SK-N-SH (cell line): Measurements from ENCODE around the gene PRTFDC1. TPM values are rescaled to one million over a fixed set of nuclear protein-coding genes. Genes with fewer than 3 reads are reported as not detected.

Experiments
- CTCF ChIA-PET: fragments of 300-600, 350-600 bp; formaldehyde crosslinking; extraction: SDS; loops from one replicate; lab custom pipeline; 2021; lab: Yijun Ruan, JAX
- POLR2A ChIA-PET: fragments of 350-600 bp; sonication (Branson Sonifier 250); formaldehyde crosslinking; extraction: SDS; loops from one replicate; lab custom pipeline; 2020; ENCODE audit warnings: antibody characterized with exemption, inconsistent platforms; lab: Yijun Ruan, JAX
- DNase-seq: peaks from one replicate; pipeline ENCODE4 v3.0.0; 2012
- H2AFZ ChIP-seq: fragments of 200-600 bp; sonication (generic); 2 replicates; pipeline ENCODE4 v1.8.1; 2016; ENCODE audit warnings: antibody characterized with exemption, mild to moderate bottlenecking, low read depth
- H3F3A ChIP-seq: fragments of 200-600 bp; sonication (generic); replicated peaks from 2 replicates; pipeline ENCODE3; 2016; ENCODE audit warnings: antibody characterized with exemption, mild to moderate bottlenecking; ENCODE audit not compliant: insufficient read depth
- H3K27ac ChIP-seq, 2 experiments: fragments of 200-500 bp in 1 of 2; fragments of 200-600 bp in 1 of 2; sonication (Bioruptor generic) in 1 of 2; sonication (generic), shearing (Covaris generic) in 1 of 2; 2 replicates each; pipeline versions ENCODE4 v1.5.1 to v1.6.1; 2014 to 2016; ENCODE audit warnings: low read depth in 2 of 2, inconsistent platforms in 1 of 2, low read length in 1 of 2, mild to moderate bottlenecking in 1 of 2, mixed read lengths in 1 of 2
- H3K27me3 ChIP-seq: fragments of 200-600 bp; sonication (generic), shearing (Covaris generic); 2 replicates; pipeline ENCODE4 v1.6.1; 2016; ENCODE audit warnings: mixed run types; ENCODE audit not compliant: insufficient read depth
- H3K36me3 ChIP-seq, 2 experiments: fragments of 200-500 bp in 1 of 2; fragments of 200-600 bp in 1 of 2; sonication (Bioruptor generic) in 1 of 2; sonication (generic) in 1 of 2; replicated peaks in 1 of 2; 2 replicates each; pipeline versions ENCODE3 to v1.5.1; 2014 to 2016; ENCODE audit warnings: low read length in 1 of 2, mild to moderate bottlenecking in 1 of 2; ENCODE audit not compliant: insufficient read depth in 2 of 2, control insufficient read depth in 1 of 2
- H3K4me1 ChIP-seq, 2 experiments: fragments of 200-500 bp in 1 of 2; fragments of 200-600 bp in 1 of 2; sonication (Bioruptor generic) in 1 of 2; sonication (generic), shearing (Covaris generic) in 1 of 2; 2 replicates each; pipeline versions ENCODE4 v1.5.1 to v1.6.1; 2014 to 2016; ENCODE audit warnings: low read depth in 1 of 2, low read length in 1 of 2, mixed run types in 1 of 2; ENCODE audit not compliant: insufficient read depth in 2 of 2, control insufficient read depth in 1 of 2
- H3K4me2 ChIP-seq: fragments of 200-600 bp; sonication (generic), shearing (Covaris generic); 2 replicates; pipeline ENCODE4 v1.6.1; 2017; ENCODE audit warnings: mixed run types
- H3K4me3 ChIP-seq, 2 experiments: fragments of 200-500 bp in 1 of 2; fragments of 200-600 bp in 1 of 2; sonication (Bioruptor generic) in 1 of 2; sonication (generic), shearing (Covaris generic) in 1 of 2; 2 replicates each; pipeline versions ENCODE4 v1.5.1 to v1.8.1; 2014 to 2016; ENCODE audit warnings: low read depth in 2 of 2, inconsistent platforms in 1 of 2, low read length in 1 of 2, mild to moderate bottlenecking in 1 of 2, mixed read lengths in 1 of 2, moderate library complexity in 1 of 2
- H3K79me2 ChIP-seq: fragments of 200-600 bp; sonication (generic); 2 replicates; pipeline ENCODE4 v1.8.1; 2017; ENCODE audit warnings: mild to moderate bottlenecking; ENCODE audit not compliant: insufficient read depth
- H3K9ac ChIP-seq: fragments of 200-600 bp; sonication (generic); 2 replicates; pipeline ENCODE4 v1.6.1; 2017; ENCODE audit warnings: mixed run types
- H3K9me2 ChIP-seq: fragments of 200-600 bp; sonication (generic); 2 replicates; pipeline ENCODE4 v1.6.1; 2017; ENCODE audit warnings: mixed run types
- H3K9me3 ChIP-seq: fragments of 200-600 bp; sonication (generic); 2 replicates; pipeline ENCODE4 v1.6.1; 2017; ENCODE audit warnings: mixed run types, mild to moderate bottlenecking, moderate library complexity
- H4K20me1 ChIP-seq: fragments of 200-600 bp; sonication (generic); 2 replicates; pipeline ENCODE4 v1.6.1; 2017; ENCODE audit warnings: mild to moderate bottlenecking, mixed run types; ENCODE audit not compliant: insufficient read depth
- ELF1 ChIP-seq: IDR thresholded peaks from 2 replicates; pipeline ENCODE4 v1.4.0; 2012
- EP300 ChIP-seq, 2 experiments: IDR thresholded peaks; 2 replicates each; pipeline versions ENCODE4 v1.4.0 to v1.6.1; 2012; ENCODE audit warnings: borderline replicate concordance in 1 of 2, low read depth in 1 of 2, low read length in 1 of 2
- EZH2phosphoT487 ChIP-seq: fragments of 200-600 bp; sonication (generic); IDR thresholded peaks from 2 replicates; pipeline ENCODE4 v1.6.1; 2017; ENCODE audit warnings: low read depth, mixed run types, mild to moderate bottlenecking, antibody characterized with exemption, moderate library complexity, borderline replicate concordance
- FOSL2 ChIP-seq: IDR thresholded peaks from 2 replicates; pipeline ENCODE4 v1.4.0; 2012; ENCODE audit warnings: low read depth, mild to moderate bottlenecking, moderate library complexity, borderline replicate concordance
- FOXJ3 ChIP-seq: sonication (generic); formaldehyde crosslinking; IDR thresholded peaks from 2 replicates; pipeline ENCODE4 v1.5.1; 2020; ENCODE audit warnings: mild to moderate bottlenecking, missing genetic modification reagents
- FOXM1 ChIP-seq: IDR thresholded peaks from 2 replicates; pipeline ENCODE4 v1.4.0; 2012; ENCODE audit warnings: low read depth, mild to moderate bottlenecking
- GABPA ChIP-seq: IDR thresholded peaks from 2 replicates; pipeline ENCODE4 v1.4.0; 2012; ENCODE audit warnings: low read depth, mild to moderate bottlenecking
- MAX ChIP-seq: IDR thresholded peaks from 2 replicates; pipeline ENCODE4 v1.4.0; 2012; ENCODE audit warnings: low read depth
- MEF2A ChIP-seq: IDR thresholded peaks from 2 replicates; pipeline ENCODE4 v1.4.0; 2012; ENCODE audit warnings: low read depth, borderline replicate concordance
- MXI1 ChIP-seq: IDR thresholded peaks from 2 replicates; pipeline ENCODE4 v1.6.1; 2012; ENCODE audit warnings: mild to moderate bottlenecking, low read depth, low read length, improper control_type of control experiment
- NFIC ChIP-seq: IDR thresholded peaks from 2 replicates; pipeline ENCODE4 v1.4.0; 2012; ENCODE audit warnings: borderline replicate concordance
- NRF1 ChIP-seq: IDR thresholded peaks from 2 replicates; pipeline ENCODE4 v1.6.1; 2012; ENCODE audit warnings: low read depth, mild to moderate bottlenecking, low read length
- PBX3 ChIP-seq: IDR thresholded peaks from 2 replicates; pipeline ENCODE4; 2012
- POLR2AphosphoS5 ChIP-seq: IDR thresholded peaks from 2 replicates; pipeline ENCODE4 v1.6.1; 2012; ENCODE audit warnings: low read depth, low read length
- RFX5 ChIP-seq: IDR thresholded peaks from 2 replicates; pipeline ENCODE4 v1.6.1; 2012; ENCODE audit warnings: mild to moderate bottlenecking, improper control_type of control experiment, low read length
- SIN3A ChIP-seq: IDR thresholded peaks from 2 replicates; pipeline ENCODE4 v1.6.1; 2012; ENCODE audit warnings: low read depth, mild to moderate bottlenecking, low read length, moderate library complexity, borderline replicate concordance
- TEAD4 ChIP-seq: IDR thresholded peaks from 2 replicates; pipeline ENCODE4 v1.4.0; 2012; ENCODE audit warnings: mild to moderate bottlenecking, borderline replicate concordance; ENCODE audit not compliant: insufficient read depth
- USF1 ChIP-seq: IDR thresholded peaks from 2 replicates; pipeline ENCODE4 v1.4.0; 2012; ENCODE audit warnings: low read depth, borderline replicate concordance
- USF2 ChIP-seq: fragments of 150-350 bp; IDR thresholded peaks from 2 replicates; pipeline ENCODE4 v1.6.1; 2017; ENCODE audit warnings: antibody characterized with exemption, low read length, low read depth, borderline replicate concordance
- YY1 ChIP-seq: IDR thresholded peaks from 2 replicates; pipeline ENCODE4 v1.4.0; 2012; ENCODE audit warnings: low read depth, mild to moderate bottlenecking
- WGBS: methylation state at CpG from one replicate; pipeline ENCODE4 v1.1.6; 2017; ENCODE audit warnings: low lambda C conversion rate; 5-methylcytosine and 5-hydroxymethylcytosine counted together
- polyA plus RNA-seq, 3 experiments: library from polyadenylated mRNA; depleted of rRNA; stranded (reverse); fragments of >200 nt; gene quantifications; 2 replicates each; pipeline ENCODE4 v1.2.3, GENCODE V29; 2012

PRTFDC1 gene
- polyA plus RNA-seq, 1 of the 3 experiments (the other 2 are of a cell fraction): 6.6 TPM

GRCh38 chr10:24926557-24926956 is 25.8 kb downstream of the PRTFDC1 start:
- Histone ChIP-seq H3F3A (peaks cover 4% of the 10 kb centered on the region), H4K20me1 (no peaks in the 10 kb centered on the region), H3K79me2 (no peaks in the 10 kb centered on the region), H3K9me2 (no peaks in the 10 kb centered on the region), H3K27me3 (no peaks in the 10 kb centered on the region), H3K36me3 (no peaks in the 10 kb centered on the region), H3K4me2 (no peak overlapping the region), H2AFZ (no peak overlapping the region), H3K9me3 (no peaks in the 10 kb centered on the region), H3K9ac (no peak overlapping the region), H3K4me3 (no peak overlapping the region), H3K4me1 (peaks cover 0 to 5% of the 10 kb centered on the region in 2 experiments; a peak in 2 of 4 replicates), H3K27ac (no peak overlapping the region)
- CTCF ChIA-PET: no interaction called here
- no peak for DNase-seq
- POLR2A ChIA-PET: no interaction called here
- no peak for TF ChIP-seq POLR2AphosphoS5
- no peak for TF ChIP-seq NRF1
- no peak for TF ChIP-seq EZH2phosphoT487
- TF ChIP-seq MAX: no peak
- no peak for TF ChIP-seq FOXM1
- TF ChIP-seq EP300 (IDR thresholded peaks at IDR 0.05; ENCODE audit: borderline replicate concordance in 1 of 2, low read depth in 1 of 2, low read length in 1 of 2): no peak
- TF ChIP-seq FOSL2: no peak
- no peak for TF ChIP-seq RFX5
- TF ChIP-seq GABPA: no peak
- no peak for TF ChIP-seq YY1
- TF ChIP-seq ELF1: no peak
- TF ChIP-seq PBX3: no peak
- TF ChIP-seq TEAD4: no peak
- no peak for TF ChIP-seq SIN3A
- TF ChIP-seq USF1: no peak
- no peak for TF ChIP-seq FOXJ3 (CRISPR knock-in tag)
- TF ChIP-seq MXI1: no peak
- no peak for TF ChIP-seq NFIC
- no peak for TF ChIP-seq USF2
- no peak for TF ChIP-seq MEF2A
- WGBS: 98% methylated on average over 7 of the region's 8 CpGs
